H1 (cell line): Measurements from ENCODE around the gene MOCS3. TPM values are rescaled to one million over a fixed set of nuclear protein-coding genes. Genes with fewer than 3 reads are reported as not detected.

Source experiments
- CTCF ChIA-PET: fragments of 300-600 bp; sonication (Branson Sonifier 250); formaldehyde crosslinking; loops from one replicate; lab custom pipeline; 2021; ENCODE audit not compliant: partially characterized antibody; lab: Charles Lee
- POLR2A ChIA-PET: fragments of 300-600 bp; sonication (Branson Sonifier 250); formaldehyde crosslinking; loops from one replicate; lab custom pipeline; 2021; ENCODE audit warnings: inconsistent platforms; ENCODE audit not compliant: partially characterized antibody; lab: Charles Lee
- DNase-seq, 2 experiments: peaks; one replicate each; pipeline versions ENCODE4 v3.0.0 to v3.0.0-alpha.2; 2010 to 2022; ENCODE audit warnings: low spot score in 2 of 2, low read depth in 1 of 2, mixed read lengths in 1 of 2
- FAIRE-seq: peaks from 2 replicates; lab custom pipeline; 2011; peaks lifted over from hg19 to GRCh38; lab: Jason Lieb, UNC
- H2AFZ ChIP-seq: 2 replicates; pipeline ENCODE4 v1.8.1; 2012; ENCODE audit warnings: low read length, inconsistent platforms
- H2AK5ac ChIP-seq: 2 replicates; pipeline ENCODE4 v1.6.1; 2013; ENCODE audit warnings: low read depth, low read length
- H2BK120ac ChIP-seq: replicated peaks from 2 replicates; pipeline ENCODE3; 2013; ENCODE audit warnings: low read depth, low read length, inconsistent platforms
- H2BK12ac ChIP-seq: 2 replicates; pipeline ENCODE4 v1.6.1; 2013; ENCODE audit warnings: low read depth, low read length
- H2BK15ac ChIP-seq: 2 replicates; pipeline ENCODE4 v1.6.1; 2013; ENCODE audit warnings: low read length
- H2BK20ac ChIP-seq: 2 replicates; pipeline ENCODE4 v1.6.1; 2013; ENCODE audit warnings: low read length
- H2BK5ac ChIP-seq: 2 replicates; pipeline ENCODE4 v1.6.1; 2013; ENCODE audit warnings: low read depth, low read length
- H3K14ac ChIP-seq: 2 replicates; pipeline ENCODE4 v1.6.1; 2013; ENCODE audit warnings: inconsistent platforms; ENCODE audit not compliant: insufficient read length
- H3K18ac ChIP-seq: 2 replicates; pipeline ENCODE4 v1.6.1; 2013; ENCODE audit warnings: low read length; ENCODE audit errors: extremely low read depth
- H3K23ac ChIP-seq: 2 replicates; pipeline ENCODE4 v1.6.1; 2013; ENCODE audit warnings: inconsistent platforms; ENCODE audit not compliant: insufficient read length
- H3K23me2 ChIP-seq: 2 replicates; pipeline ENCODE4 v1.6.1; 2013; ENCODE audit warnings: low read depth, low read length
- H3K27ac ChIP-seq: 2 replicates; pipeline ENCODE4 v1.6.1; 2011; ENCODE audit warnings: low read depth, low read length, inconsistent platforms
- H3K27me3 ChIP-seq, 4 experiments: replicated peaks in 1 of 4; 1 replicate in 1 of 4; 2 replicates in 3 of 4; pipeline versions ENCODE4 v1.6.1 to v1.8.1; 2011 to 2013; ENCODE audit warnings: low read length in 3 of 4, mild to moderate bottlenecking in 3 of 4, inconsistent platforms in 2 of 4, mixed read lengths in 2 of 4, moderate library complexity in 1 of 4; ENCODE audit not compliant: control insufficient read depth in 3 of 4, insufficient read depth in 3 of 4; ENCODE audit errors: extremely low read depth in 1 of 4
- H3K36me3 ChIP-seq, 4 experiments: 2 replicates each; pipeline versions ENCODE4 v1.6.1 to v1.8.1; 2011 to 2013; ENCODE audit warnings: mild to moderate bottlenecking in 4 of 4, low read length in 3 of 4, moderate library complexity in 2 of 4, control low read depth in 1 of 4, inconsistent platforms in 1 of 4; ENCODE audit not compliant: insufficient read depth in 4 of 4, control insufficient read depth in 2 of 4
- H3K4ac ChIP-seq: replicated peaks from 2 replicates; pipeline ENCODE3; 2013; ENCODE audit warnings: low read length, low read depth, mixed read lengths, inconsistent platforms; ENCODE audit not compliant: insufficient read length
- H3K4me1 ChIP-seq, 4 experiments: replicated peaks in 1 of 4; 1 replicate in 1 of 4; 2 replicates in 3 of 4; pipeline versions ENCODE4 v1.6.1 to v1.8.1; 2011 to 2013; ENCODE audit warnings: low read length in 3 of 4, inconsistent platforms in 2 of 4, mixed read lengths in 1 of 4; ENCODE audit not compliant: insufficient read depth in 4 of 4, control insufficient read depth in 3 of 4
- H3K4me2 ChIP-seq, 2 experiments: 2 replicates each; pipeline versions ENCODE4 v1.6.1 to v1.8.1; 2011 to 2013; ENCODE audit warnings: low read depth in 2 of 2, low read length in 2 of 2, control low read depth in 1 of 2, inconsistent platforms in 1 of 2, mild to moderate bottlenecking in 1 of 2; ENCODE audit not compliant: insufficient read depth in 1 of 2
- H3K4me3 ChIP-seq, 4 experiments: fragments of 200-600, 300-600 bp in 1 of 4; sonication (generic), shearing (Covaris generic), sonication (Bioruptor Twin) in 1 of 4; 2 replicates each; pipeline versions ENCODE4 v1.5.1 to v1.8.1; 2011 to 2016; ENCODE audit warnings: low read length in 4 of 4, low read depth in 3 of 4, control low read depth in 2 of 4, inconsistent platforms in 2 of 4, mild to moderate bottlenecking in 2 of 4, mixed read lengths in 1 of 4, moderate library complexity in 1 of 4; ENCODE audit not compliant: insufficient read depth in 2 of 4; ENCODE audit errors: extremely low read depth in 1 of 4
- H3K56ac ChIP-seq: replicated peaks from 2 replicates; pipeline ENCODE3; 2013; ENCODE audit warnings: low read depth, mild to moderate bottlenecking, mixed read lengths, low read length, inconsistent platforms; ENCODE audit not compliant: insufficient read length
- H3K79me1 ChIP-seq: 2 replicates; pipeline ENCODE4 v1.6.1; 2013; ENCODE audit warnings: low read depth, low read length, control low read depth
- H3K79me2 ChIP-seq, 2 experiments: 2 replicates each; pipeline versions ENCODE4 v1.6.1 to v1.8.1; 2012 to 2013; ENCODE audit warnings: low read length in 2 of 2, mild to moderate bottlenecking in 2 of 2, inconsistent platforms in 1 of 2; ENCODE audit not compliant: insufficient read depth in 2 of 2, control insufficient read depth in 1 of 2
- H3K9ac ChIP-seq, 4 experiments: replicated peaks in 1 of 4; 1 replicate in 1 of 4; 2 replicates in 3 of 4; pipeline versions ENCODE4 v1.6.1 to v1.8.1; 2011 to 2013; ENCODE audit warnings: low read depth in 3 of 4, low read length in 3 of 4, control low read depth in 2 of 4, mild to moderate bottlenecking in 2 of 4, moderate library complexity in 2 of 4, inconsistent platforms in 1 of 4; ENCODE audit errors: extremely low read depth in 1 of 4
- H3K9me3 ChIP-seq, 2 experiments: 2 replicates each; pipeline versions ENCODE4 v1.6.1 to v1.8.1; 2012 to 2013; ENCODE audit warnings: mild to moderate bottlenecking in 2 of 2, moderate library complexity in 2 of 2, control low read depth in 1 of 2, inconsistent platforms in 1 of 2, low read depth in 1 of 2, low read length in 1 of 2, mixed read lengths in 1 of 2; ENCODE audit not compliant: insufficient read depth in 2 of 2
- H4K20me1 ChIP-seq, 2 experiments: replicated peaks in 1 of 2; 2 replicates each; pipeline versions ENCODE3 to v1.8.1; 2011 to 2013; ENCODE audit warnings: inconsistent platforms in 2 of 2, low read length in 2 of 2, mild to moderate bottlenecking in 1 of 2; ENCODE audit not compliant: insufficient read depth in 2 of 2, control insufficient read depth in 1 of 2
- H4K5ac ChIP-seq: 2 replicates; pipeline ENCODE4 v1.6.1; 2013; ENCODE audit warnings: low read length, low read depth, mixed read lengths, inconsistent platforms; ENCODE audit not compliant: insufficient read length
- H4K8ac ChIP-seq: 2 replicates; pipeline ENCODE4 v1.8.0; 2013; ENCODE audit warnings: mild to moderate bottlenecking, moderate library complexity, low read length, inconsistent platforms; ENCODE audit not compliant: insufficient read depth; ENCODE audit errors: extremely low read depth
- H4K91ac ChIP-seq: replicated peaks from 2 replicates; pipeline ENCODE3; 2013; ENCODE audit warnings: low read length, mixed read lengths, inconsistent platforms; ENCODE audit not compliant: insufficient read length
- ATF3 ChIP-seq: IDR thresholded peaks from 2 replicates; pipeline ENCODE4 v1.6.1; 2011; ENCODE audit warnings: low read depth, mild to moderate bottlenecking, low read length; ENCODE audit not compliant: insufficient read depth
- BACH1 ChIP-seq: IDR thresholded peaks from 2 replicates; pipeline ENCODE4 v1.6.1; 2012; ENCODE audit warnings: low read length, improper control_type of control experiment
- BRCA1 ChIP-seq: IDR thresholded peaks from 2 replicates; pipeline ENCODE4 v1.6.1; 2012; ENCODE audit warnings: low read depth, low read length, improper control_type of control experiment
- CTBP2 ChIP-seq: IDR thresholded peaks from 2 replicates; pipeline ENCODE4 v1.7.0; 2011; ENCODE audit warnings: borderline replicate concordance, mild to moderate bottlenecking, moderate library complexity, mixed read lengths, low read length; ENCODE audit not compliant: insufficient read depth, insufficient read length
- EZH2 ChIP-seq: fragments of 200-600 bp; sonication (generic); IDR thresholded peaks from 2 replicates; pipeline ENCODE4 v1.7.1; 2012; ENCODE audit warnings: low read depth, mild to moderate bottlenecking, moderate library complexity, low read length, inconsistent platforms; ENCODE audit not compliant: severe bottlenecking
- KDM1A ChIP-seq: fragments of 200-600, 300-600 bp; sonication (generic); IDR thresholded peaks from 2 replicates; pipeline ENCODE4 v1.7.1; 2016; ENCODE audit warnings: mild to moderate bottlenecking, low read length, borderline replicate concordance
- KDM4A ChIP-seq: IDR thresholded peaks from one replicate; pipeline ENCODE4 v1.7.1; 2012; ENCODE audit warnings: low read depth, mild to moderate bottlenecking, moderate library complexity, low read length, inconsistent platforms; ENCODE audit not compliant: severe bottlenecking
- KDM5A ChIP-seq: fragments of 200-600 bp; IDR thresholded peaks from 2 replicates; pipeline ENCODE4 v1.7.1; 2012; ENCODE audit warnings: mild to moderate bottlenecking, low read length, inconsistent platforms, mixed read lengths
- SIRT6 ChIP-seq: IDR thresholded peaks from one replicate; pipeline ENCODE4 v1.7.1; 2012; ENCODE audit warnings: low read length, inconsistent platforms
- SP1 ChIP-seq: IDR thresholded peaks from 2 replicates; pipeline ENCODE4 v1.6.1; 2011; ENCODE audit warnings: low read depth, low read length
- TCF12 ChIP-seq: IDR thresholded peaks from 2 replicates; pipeline ENCODE4 v1.6.1; 2011; ENCODE audit warnings: low read depth, mild to moderate bottlenecking, low read length
- WGBS, 2 experiments: shearing (Covaris generic) in 1 of 2; methylation state at CpG; one replicate each; pipeline versions ENCODE4 v1.1.6 to v1.1.7; 2013 to 2015; ENCODE audit warnings: low lambda C conversion rate in 2 of 2, mixed read lengths in 2 of 2, inconsistent platforms in 1 of 2, low coverage in 1 of 2, missing lambda C conversion rate in 1 of 2; ENCODE audit not compliant: insufficient replicate concordance in 2 of 2, insufficient coverage in 1 of 2, insufficient read length in 1 of 2; ENCODE audit errors: extremely low coverage in 1 of 2, missing lambda C conversion rate in 1 of 2; 5-methylcytosine and 5-hydroxymethylcytosine counted together
- polyA plus RNA-seq, 7 experiments: library from polyadenylated mRNA; depleted of rRNA in 3 of 7; stranded (reverse) in 5 of 7; unstranded in 2 of 7; fragments of >200 nt in 5 of 7; fragments of 200-250 nt in 2 of 7; gene quantifications; 1 replicate in 5 of 7; 2 replicates in 1 of 7; 4 replicates in 1 of 7; pipeline versions ENCODE4 v1.2.1 to v1.2.3, GENCODE V29; 2011 to 2013; ENCODE audit warnings: missing spikeins in 2 of 7, mixed read lengths in 2 of 7
- total RNA-seq: library from RNA; stranded (reverse); fragmentation: NEBNext Ultra II Directional; extraction: Animal tissue kit (Norgen Biotek cat#: 25700); gene quantifications from 2 replicates; pipeline ENCODE4 v1.2.1, GENCODE V29; 2021
- TF ChIP-seq, protein P1 (sequence below): IDR thresholded peaks from 2 replicates; pipeline ENCODE4 v1.6.1; 2012; ENCODE audit warnings: inconsistent platforms
- TF ChIP-seq, protein P2 (sequence below): IDR thresholded peaks from 2 replicates; pipeline ENCODE4 v1.6.1; 2012; ENCODE audit warnings: inconsistent platforms

MOCS3 gene
- total and polyA plus RNA-seq, 2 of the 8 experiments (the other 6 are each of a cell fraction or from before 2014, with no cell fraction given) = 6.2 to 6.3 TPM

GRCh38 chr20:50969912-50970311, 11.3 kb downstream of the MOCS3 start:
- H2BK120ac ChIP-seq = no peak overlapping the region
- DNase-seq = peak in 1 of 2 experiments; percentile 31
- TF ChIP-seq, protein P1, sequence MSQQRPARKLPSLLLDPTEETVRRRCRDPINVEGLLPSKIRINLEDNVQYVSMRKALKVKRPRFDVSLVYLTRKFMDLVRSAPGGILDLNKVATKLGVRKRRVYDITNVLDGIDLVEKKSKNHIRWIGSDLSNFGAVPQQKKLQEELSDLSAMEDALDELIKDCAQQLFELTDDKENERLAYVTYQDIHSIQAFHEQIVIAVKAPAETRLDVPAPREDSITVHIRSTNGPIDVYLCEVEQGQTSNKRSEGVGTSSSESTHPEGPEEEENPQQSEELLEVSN = no peak
- TF ChIP-seq SP1 = no peak
- no peak for TF ChIP-seq EZH2
- TF ChIP-seq BACH1 = no peak
- TF ChIP-seq SIRT6 = no peak
- TF ChIP-seq CTBP2 = no peak
- TF ChIP-seq TCF12 = no peak
- no peak for TF ChIP-seq KDM4A
- TF ChIP-seq BRCA1 = no peak
- TF ChIP-seq KDM1A = no peak
- no peak for TF ChIP-seq KDM5A
- TF ChIP-seq, protein P2, sequence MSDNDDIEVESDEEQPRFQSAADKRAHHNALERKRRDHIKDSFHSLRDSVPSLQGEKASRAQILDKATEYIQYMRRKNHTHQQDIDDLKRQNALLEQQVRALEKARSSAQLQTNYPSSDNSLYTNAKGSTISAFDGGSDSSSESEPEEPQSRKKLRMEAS = no peak
- TF ChIP-seq ATF3 = no peak

More at GRCh38 chr20:50969912-50970311, 11.3 kb downstream of the MOCS3 start:
- H4K8ac ChIP-seq = no peak overlapping the region
- no peak overlapping the region for H3K27ac ChIP-seq
- H3K23ac ChIP-seq = no peak overlapping the region
- H4K5ac ChIP-seq = no peak overlapping the region
- no peak overlapping the region for H3K56ac ChIP-seq
- no peak for FAIRE-seq
- no peaks in the 10 kb centered on the region for H3K79me2 ChIP-seq
- H3K14ac ChIP-seq = no peak overlapping the region
- H2BK15ac ChIP-seq = no peak overlapping the region
- H2AK5ac ChIP-seq = no peak overlapping the region
- no peak overlapping the region for H3K9ac ChIP-seq
- H3K4me3 ChIP-seq = no peak overlapping the region
- no peaks in the 10 kb centered on the region for H3K23me2 ChIP-seq
- no peaks in the 10 kb centered on the region for H3K36me3 ChIP-seq
- H2BK20ac ChIP-seq = no peak overlapping the region
- no peaks in the 10 kb centered on the region for H3K27me3 ChIP-seq
- no peak overlapping the region for H4K91ac ChIP-seq
- H2BK5ac ChIP-seq = no peak overlapping the region
- ChIA-PET CTCF (interaction anchor here (0.6 to 1.7 kb wide), 3 partner anchors 11 to 341 kb away, joined by 3 to 5 read pairs (median 3); partner anchors contain the start of genes DPM1 and MOCS3), POLR2A (interaction anchor here (1.5 kb wide), 1 partner anchor 38 kb away, joined by 5 read pairs; the partner anchor contains the start of gene ADNP)
- H3K4ac ChIP-seq = no peak overlapping the region
- H3K4me1 ChIP-seq = peaks cover 0 to 2% (median 0%) of the 10 kb centered on the region in 4 experiments; a peak in 1 of 7 replicates
- H2BK12ac ChIP-seq = no peak overlapping the region
- no peaks in the 10 kb centered on the region for H4K20me1 ChIP-seq
- H3K79me1 ChIP-seq = no peaks in the 10 kb centered on the region
- 0 out of 4 replicates have a peak, but pooled peaks cover 0 to 3% of the 10 kb centered on the region in 2 experiments for H3K9me3 ChIP-seq
- no peak overlapping the region for H3K4me2 ChIP-seq
- no peak overlapping the region for H3K18ac ChIP-seq
- WGBS, 2 experiments = 89% methylated on average over 6 of the region's 8 CpGs; no CpG with 5 or more reads in 1 of the 2 experiments
- H2AFZ ChIP-seq = no peak overlapping the region
